GM21447 (cell line): ENCODE data around the gene GABARAP.
"Not testable (repeated sequence)": the region's sequence is repeated elsewhere in the genome, so short reads cannot be mapped to it uniquely, and the experiment has no call there.

ENCODE experiments used
- ATAC-seq: cut with Tn5 transposase; IDR thresholded peaks from one replicate; pipeline ENCODE4 v1.9.1; 2021; ENCODE audit not compliant: unreplicated experiment

The GABARAP gene

GRCh38 chr17:7261379-7262191, 19.3 kb upstream of the GABARAP start:
- no peak for ATAC-seq

GRCh38 chr17:7260651-7261378, 18.6 kb upstream of the GABARAP start:
- no peak for ATAC-seq

- no peak for ATAC-seq
Observed at GRCh38 chr17:7260151-7260550, 17.9 kb upstream of the GABARAP start.

GRCh38 chr17:7259555-7259889, 17.3 kb upstream of the GABARAP start:
- no peak for ATAC-seq

GRCh38 chr17:7258731-7259554, 16.7 kb upstream of the GABARAP start:
- no peak for ATAC-seq

GRCh38 chr17:7256766-7257456, 14.7 kb upstream of the GABARAP start:
- ATAC-seq = no peak

GRCh38 chr17:7254511-7254910, 12.3 kb upstream of the GABARAP start:
- no peak for ATAC-seq

- no peak for ATAC-seq
Observed at GRCh38 chr17:7253082-7253481, 10.8 kb upstream of the GABARAP start.

GRCh38 chr17:7252176-7253043, 10.2 kb upstream of the GABARAP start, which contains the start of gene ELP5:
TSS of gene ELP5 (plus strand) at chr17:7252215. CDS start at chr17:7252551, 336 bp downstream.
- peak; percentile 56 for ATAC-seq

- peak; percentile 85 for ATAC-seq
Observed at GRCh38 chr17:7251661-7252175, 9.5 kb upstream of the GABARAP start, which contains the start of gene CTDNEP1. TSS of gene CTDNEP1 (minus strand) at chr17:7251734. CDS start at chr17:7251296, 438 bp downstream.

- ATAC-seq = peak; percentile 2
Observed at GRCh38 chr17:7250695-7251627, 8.7 kb upstream of the GABARAP start.

- ATAC-seq = no peak
Observed at GRCh38 chr17:7249830-7250229, 7.6 kb upstream of the GABARAP start.

GRCh38 chr17:7249214-7249613, 7.0 kb upstream of the GABARAP start:
- ATAC-seq = no peak

GRCh38 chr17:7248796-7249195, 6.5 kb upstream of the GABARAP start:
- no peak for ATAC-seq

GRCh38 chr17:7246779-7247178, 4.5 kb upstream of the GABARAP start:
- no peak for ATAC-seq

- ATAC-seq = not testable (repeated sequence)
Observed at GRCh38 chr17:7243838-7244237, 1.6 kb upstream of the GABARAP start.

GRCh38 chr17:7243453-7243729, 1.1 kb upstream of the GABARAP start:
- no peak for ATAC-seq

GRCh38 chr17:7242717-7243452, 636 bp upstream of the GABARAP start:
- peak; percentile 39 for ATAC-seq
